Kidney epithelial cell (primary cell): ENCODE measurements around the gene STK40. TPM values are rescaled to one million over a fixed set of nuclear protein-coding genes. Genes with fewer than 3 reads are reported as not detected.

Experiments
- DNase-seq: peaks from one replicate; pipeline ENCODE4 v3.0.0-alpha.2; 2010; ENCODE audit warnings: low read depth
- H3K27me3 ChIP-seq: 2 replicates; pipeline ENCODE4 v1.6.0; 2011; ENCODE audit warnings: low read length; ENCODE audit not compliant: control insufficient read depth, insufficient read depth
- H3K36me3 ChIP-seq: 2 replicates; pipeline ENCODE4 v1.5.1; 2011; ENCODE audit warnings: low read length; ENCODE audit not compliant: control insufficient read depth, insufficient read depth
- H3K4me3 ChIP-seq: 2 replicates; pipeline ENCODE4 v1.5.1; 2011; ENCODE audit warnings: low read depth, mild to moderate bottlenecking, control low read depth, low read length
- total RNA-seq: library from RNA; depleted of rRNA; stranded (reverse); fragments of >200 nt; gene quantifications from 2 replicates; pipeline ENCODE4 v1.2.3, GENCODE V29; 2015
- TF ChIP-seq, protein P1 (sequence below): IDR thresholded peaks from 2 replicates; pipeline ENCODE4 v1.5.1; 2011; ENCODE audit warnings: mild to moderate bottlenecking, moderate library complexity, low read length, control low read depth, inconsistent platforms; ENCODE audit not compliant: insufficient read depth, poor library complexity, severe bottlenecking

STK40 gene
- total RNA-seq, 1 donor from 2014 or later: 35.6 TPM

DNA sequence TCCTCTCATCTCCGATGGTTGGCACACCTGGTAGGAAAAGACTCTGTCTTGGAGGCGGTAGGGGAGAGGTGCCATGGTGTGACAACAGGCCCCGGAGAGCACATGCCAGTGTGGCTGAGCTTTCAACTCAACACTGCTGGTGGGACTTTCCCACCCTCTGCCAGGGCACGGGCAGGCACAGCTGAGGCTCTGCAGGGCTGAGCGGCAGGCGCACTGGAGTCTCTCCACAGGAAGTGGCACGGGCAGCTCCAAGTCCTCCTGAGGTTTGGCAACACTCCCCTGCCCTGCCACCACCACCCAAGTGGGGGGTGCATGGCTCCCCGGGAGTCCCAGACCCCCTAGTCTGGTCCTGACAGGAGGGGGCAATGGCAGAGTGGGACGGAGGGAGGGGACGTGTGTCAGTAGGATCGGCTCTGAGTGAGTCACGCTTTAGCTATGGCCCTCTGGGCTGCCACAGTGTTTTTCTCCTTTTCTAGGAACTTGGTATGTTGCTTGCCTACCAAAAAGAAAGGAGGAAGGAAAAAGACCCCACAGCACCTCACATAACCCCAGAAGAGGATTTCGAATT, 35.0 kb downstream of the STK40 start:
- Histone ChIP-seq H3K27me3 (no peaks in the 10 kb centered on the region), H3K36me3 (peaks cover 3% of the 10 kb centered on the region), H3K4me3 (no peak overlapping the region)
- TF ChIP-seq, protein P1, sequence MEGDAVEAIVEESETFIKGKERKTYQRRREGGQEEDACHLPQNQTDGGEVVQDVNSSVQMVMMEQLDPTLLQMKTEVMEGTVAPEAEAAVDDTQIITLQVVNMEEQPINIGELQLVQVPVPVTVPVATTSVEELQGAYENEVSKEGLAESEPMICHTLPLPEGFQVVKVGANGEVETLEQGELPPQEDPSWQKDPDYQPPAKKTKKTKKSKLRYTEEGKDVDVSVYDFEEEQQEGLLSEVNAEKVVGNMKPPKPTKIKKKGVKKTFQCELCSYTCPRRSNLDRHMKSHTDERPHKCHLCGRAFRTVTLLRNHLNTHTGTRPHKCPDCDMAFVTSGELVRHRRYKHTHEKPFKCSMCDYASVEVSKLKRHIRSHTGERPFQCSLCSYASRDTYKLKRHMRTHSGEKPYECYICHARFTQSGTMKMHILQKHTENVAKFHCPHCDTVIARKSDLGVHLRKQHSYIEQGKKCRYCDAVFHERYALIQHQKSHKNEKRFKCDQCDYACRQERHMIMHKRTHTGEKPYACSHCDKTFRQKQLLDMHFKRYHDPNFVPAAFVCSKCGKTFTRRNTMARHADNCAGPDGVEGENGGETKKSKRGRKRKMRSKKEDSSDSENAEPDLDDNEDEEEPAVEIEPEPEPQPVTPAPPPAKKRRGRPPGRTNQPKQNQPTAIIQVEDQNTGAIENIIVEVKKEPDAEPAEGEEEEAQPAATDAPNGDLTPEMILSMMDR: no peak
- DNase-seq: no peak

- no peak for DNase-seq
- TF ChIP-seq, protein P1: no peak
- Histone ChIP-seq H3K4me3 (no peak overlapping the region), H3K36me3 (peaks cover 5% of the 10 kb centered on the region), H3K27me3 (no peaks in the 10 kb centered on the region)
Observed at GRCh38 chr1:36349839-36350238, 35.9 kb downstream of the STK40 start.

- TF ChIP-seq, protein P1: no peak
- Histone ChIP-seq H3K4me3 (no peak overlapping the region), H3K36me3 (peaks cover 5% of the 10 kb centered on the region), H3K27me3 (no peaks in the 10 kb centered on the region)
- no peak for DNase-seq
Observed at GRCh38 chr1:36349241-36349671, 36.5 kb downstream of the STK40 start.

GRCh38 chr1:36346741-36347370, 38.9 kb downstream of the STK40 start:
- no peak for DNase-seq
- Histone ChIP-seq H3K4me3 (no peak overlapping the region), H3K36me3 (peaks cover 5% of the 10 kb centered on the region), H3K27me3 (no peaks in the 10 kb centered on the region)
- TF ChIP-seq, protein P1: no peak

- no peaks in the 10 kb centered on the region for H3K27me3 ChIP-seq
- H3K4me3 ChIP-seq: no peak overlapping the region
- H3K36me3 ChIP-seq: peaks cover 5% of the 10 kb centered on the region
- no peak for DNase-seq
- TF ChIP-seq, protein P1: no peak
Observed at GRCh38 chr1:36345353-36345752, 40.4 kb downstream of the STK40 start.

- Histone ChIP-seq H3K4me3 (no peak overlapping the region), H3K27me3 (no peaks in the 10 kb centered on the region), H3K36me3 (peaks cover 5% of the 10 kb centered on the region)
- no peak for DNase-seq
- TF ChIP-seq, protein P1: no peak
Observed at GRCh38 chr1:36344395-36344680, 41.4 kb downstream of the STK40 start.
